Neural cell (in vitro differentiated cells): ENCODE measurements around the gene TNFRSF17.

ENCODE experiments used
- EP300 ChIP-seq: fragments of 450-650 bp; conservative IDR thresholded peaks from 2 replicates; pipeline ENCODE4 v1.6.1; 2014; ENCODE audit warnings: antibody characterized with exemption, mild to moderate bottlenecking, moderate library complexity; ENCODE audit not compliant: poor library complexity, severe bottlenecking
- EZH2 ChIP-seq: fragments of 200-600, 300-800 bp; shearing (Covaris generic), sonication (generic); IDR thresholded peaks from 2 replicates; pipeline ENCODE4 v1.6.1; 2014; ENCODE audit warnings: antibody characterized with exemption, low read length, borderline replicate concordance, mild to moderate bottlenecking; ENCODE audit not compliant: insufficient read depth, poor library complexity, severe bottlenecking
- MXI1 ChIP-seq: fragments of 450-650 bp; conservative IDR thresholded peaks from 2 replicates; pipeline ENCODE4 v1.6.1; 2014; ENCODE audit warnings: antibody characterized with exemption, mild to moderate bottlenecking; ENCODE audit not compliant: poor library complexity, severe bottlenecking
- TAF1 ChIP-seq: IDR thresholded peaks from 2 replicates; pipeline ENCODE4 v1.6.1; 2012; ENCODE audit warnings: low read depth
- TF ChIP-seq, protein P1 (sequence below): fragments of 450-650 bp; IDR thresholded peaks from 2 replicates; pipeline ENCODE4 v1.5.1; 2014; ENCODE audit warnings: antibody characterized with exemption, mild to moderate bottlenecking, moderate library complexity; ENCODE audit not compliant: poor library complexity, severe bottlenecking

DNA sequence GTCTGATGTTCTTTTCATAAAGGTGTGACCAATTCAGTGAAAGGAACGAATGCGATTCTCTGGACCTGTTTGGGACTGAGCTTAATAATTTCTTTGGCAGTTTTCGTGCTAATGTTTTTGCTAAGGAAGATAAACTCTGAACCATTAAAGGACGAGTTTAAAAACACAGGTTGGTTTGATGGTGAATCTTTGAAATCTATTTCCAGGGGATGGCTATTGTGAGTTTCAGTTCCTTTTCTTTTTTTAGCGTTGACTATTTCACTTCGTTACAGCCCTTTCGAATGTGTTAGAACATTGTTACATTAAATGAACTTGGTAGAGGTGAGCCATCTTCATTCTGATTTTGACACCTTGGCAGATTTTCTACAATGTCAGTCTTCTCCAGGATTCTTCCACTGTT is 1.2 kb downstream of the TNFRSF17 start:
- TF ChIP-seq, protein P1, sequence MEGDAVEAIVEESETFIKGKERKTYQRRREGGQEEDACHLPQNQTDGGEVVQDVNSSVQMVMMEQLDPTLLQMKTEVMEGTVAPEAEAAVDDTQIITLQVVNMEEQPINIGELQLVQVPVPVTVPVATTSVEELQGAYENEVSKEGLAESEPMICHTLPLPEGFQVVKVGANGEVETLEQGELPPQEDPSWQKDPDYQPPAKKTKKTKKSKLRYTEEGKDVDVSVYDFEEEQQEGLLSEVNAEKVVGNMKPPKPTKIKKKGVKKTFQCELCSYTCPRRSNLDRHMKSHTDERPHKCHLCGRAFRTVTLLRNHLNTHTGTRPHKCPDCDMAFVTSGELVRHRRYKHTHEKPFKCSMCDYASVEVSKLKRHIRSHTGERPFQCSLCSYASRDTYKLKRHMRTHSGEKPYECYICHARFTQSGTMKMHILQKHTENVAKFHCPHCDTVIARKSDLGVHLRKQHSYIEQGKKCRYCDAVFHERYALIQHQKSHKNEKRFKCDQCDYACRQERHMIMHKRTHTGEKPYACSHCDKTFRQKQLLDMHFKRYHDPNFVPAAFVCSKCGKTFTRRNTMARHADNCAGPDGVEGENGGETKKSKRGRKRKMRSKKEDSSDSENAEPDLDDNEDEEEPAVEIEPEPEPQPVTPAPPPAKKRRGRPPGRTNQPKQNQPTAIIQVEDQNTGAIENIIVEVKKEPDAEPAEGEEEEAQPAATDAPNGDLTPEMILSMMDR, result no peak
- no peak for TF ChIP-seq MXI1
- no peak for TF ChIP-seq EP300
- TF ChIP-seq TAF1, result no peak
- no peak for TF ChIP-seq EZH2
